HG03575 (cell line): Measurements from ENCODE around the gene ALG2.

Source experiments
- ATAC-seq: cut with Tn5 transposase; IDR thresholded peaks from one replicate; pipeline ENCODE4 v1.9.1; 2021; ENCODE audit not compliant: unreplicated experiment, insufficient number of reproducible peaks, low FRiP score; ENCODE audit errors: extremely low read depth

The ALG2 gene

DNA sequence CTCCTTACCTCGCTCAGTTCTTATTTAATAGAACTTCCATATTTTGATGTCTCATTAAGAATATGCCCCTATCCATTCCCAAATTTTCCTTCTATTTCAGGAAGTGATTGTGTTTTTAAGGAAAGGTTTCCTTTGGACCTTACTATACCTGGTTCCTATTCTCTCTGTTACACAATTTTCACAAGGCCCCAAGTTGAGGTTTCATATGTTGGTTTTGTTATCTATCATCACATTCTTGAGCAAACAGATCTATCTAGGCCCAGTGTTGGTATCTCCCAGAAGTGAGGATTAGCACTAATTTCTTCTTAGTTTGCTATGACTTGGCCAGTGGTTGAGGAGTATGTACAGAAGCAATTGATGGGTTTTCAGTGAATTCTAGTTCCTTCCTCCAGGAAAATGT lies 41.5 kb downstream of the ALG2 start:
- ATAC-seq: no peak

DNA sequence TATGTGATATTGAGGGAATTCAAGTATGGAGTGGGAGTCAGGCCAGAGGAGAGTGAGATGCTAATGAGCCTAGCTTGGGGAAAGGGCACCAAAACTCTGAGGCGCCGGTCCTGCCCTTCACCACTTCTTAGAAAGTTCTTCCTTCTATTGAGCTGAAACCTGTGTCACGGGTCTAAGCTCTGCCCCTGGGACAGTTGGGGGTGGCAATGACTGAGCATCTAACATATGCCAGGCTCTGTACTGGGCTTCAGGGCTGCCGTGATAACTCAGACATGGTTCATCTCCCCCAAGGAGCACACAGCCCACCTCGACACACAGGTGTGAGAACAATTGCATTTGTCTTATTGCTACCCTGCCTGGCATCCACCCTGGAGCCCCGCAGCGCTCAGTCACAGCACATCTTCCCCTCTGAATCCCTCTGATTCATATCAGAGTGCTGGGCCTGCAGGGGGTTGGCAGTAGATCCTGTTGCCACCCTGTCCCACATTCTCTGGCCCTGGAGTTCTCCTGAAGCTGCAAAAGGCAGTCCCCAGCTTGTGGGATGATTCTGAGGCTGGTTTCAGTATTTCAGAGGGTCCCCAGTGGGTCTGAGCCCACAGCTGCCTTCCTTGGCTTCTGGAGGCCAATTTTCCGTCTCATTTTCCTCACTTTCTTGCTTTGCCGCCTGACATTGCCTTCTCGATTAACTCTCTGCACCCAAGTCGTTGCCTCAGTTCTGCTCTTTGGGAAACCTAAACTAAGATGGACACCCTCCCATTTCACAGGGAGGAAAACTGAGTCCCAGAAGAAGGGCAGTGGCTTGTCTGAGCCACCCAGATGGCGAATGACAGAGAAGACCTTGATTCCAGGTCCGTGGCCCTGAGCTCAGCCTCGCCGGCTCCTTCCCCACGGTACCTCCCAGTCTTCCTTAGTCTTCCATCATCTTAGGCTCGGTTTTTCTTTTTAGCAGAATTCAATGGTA lies 42.5 kb downstream of the ALG2 start:
- ATAC-seq: no peak

DNA sequence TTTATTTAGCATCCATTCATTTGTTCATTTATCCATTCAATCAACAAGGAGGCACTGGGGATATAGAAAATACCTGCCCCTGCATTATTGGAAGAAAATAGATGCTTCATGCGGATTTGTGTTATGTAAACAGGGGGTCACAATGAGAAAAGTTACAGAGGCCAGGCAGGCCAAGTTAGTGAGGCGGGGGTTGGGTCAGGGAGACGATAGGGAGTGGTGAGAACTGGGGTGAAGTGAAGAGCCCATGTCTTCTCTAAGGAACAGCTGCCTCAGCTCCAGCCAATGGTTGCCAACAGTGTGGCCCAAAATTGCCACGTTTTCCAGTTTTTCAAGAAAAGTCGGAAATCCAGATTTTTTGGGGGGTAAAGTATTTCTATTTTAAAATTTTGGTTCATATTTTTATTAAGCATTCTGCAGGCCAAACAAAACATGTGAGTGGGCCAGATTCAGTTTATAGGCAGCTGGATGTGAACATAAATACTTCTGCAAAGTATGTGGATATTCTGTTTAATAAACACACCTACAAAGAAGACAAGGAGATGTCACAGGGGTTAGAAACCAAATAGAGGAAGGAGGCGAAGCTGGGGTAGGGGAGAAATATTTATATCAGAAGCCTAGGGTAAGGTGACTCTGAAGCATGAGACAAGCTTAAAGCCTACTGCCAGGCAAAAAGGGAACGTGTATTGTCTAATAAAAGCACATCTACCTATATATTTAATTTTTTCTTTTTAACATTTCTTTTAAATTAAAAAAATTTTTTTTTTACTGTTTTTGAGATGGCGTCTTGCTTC lies 44.0 kb downstream of the ALG2 start:
- ATAC-seq: no peak

DNA sequence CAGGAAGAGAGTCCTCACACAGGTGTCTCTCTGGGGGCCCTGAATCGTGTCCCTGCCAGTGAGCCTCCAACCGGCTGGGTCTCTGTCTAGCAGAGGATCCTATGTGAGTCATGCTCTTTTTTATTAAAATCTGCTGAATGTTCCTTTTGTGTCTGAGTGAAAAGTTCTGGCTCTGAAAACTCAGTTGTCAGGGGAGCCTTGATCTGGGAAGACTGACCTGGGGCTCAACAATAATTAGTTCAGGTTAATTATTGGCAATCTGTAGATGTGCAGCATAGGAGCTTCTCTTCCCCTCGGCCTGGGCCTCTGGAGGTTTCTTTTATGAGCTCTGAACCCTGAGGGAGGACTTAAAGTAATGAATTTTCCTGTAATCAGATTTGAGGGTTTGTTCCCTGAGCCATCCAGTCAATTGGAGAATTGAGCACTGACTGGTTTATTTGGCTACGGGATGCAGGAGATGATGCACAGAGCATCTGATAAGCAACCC lies 45.2 kb downstream of the ALG2 start:
- no peak for ATAC-seq

DNA sequence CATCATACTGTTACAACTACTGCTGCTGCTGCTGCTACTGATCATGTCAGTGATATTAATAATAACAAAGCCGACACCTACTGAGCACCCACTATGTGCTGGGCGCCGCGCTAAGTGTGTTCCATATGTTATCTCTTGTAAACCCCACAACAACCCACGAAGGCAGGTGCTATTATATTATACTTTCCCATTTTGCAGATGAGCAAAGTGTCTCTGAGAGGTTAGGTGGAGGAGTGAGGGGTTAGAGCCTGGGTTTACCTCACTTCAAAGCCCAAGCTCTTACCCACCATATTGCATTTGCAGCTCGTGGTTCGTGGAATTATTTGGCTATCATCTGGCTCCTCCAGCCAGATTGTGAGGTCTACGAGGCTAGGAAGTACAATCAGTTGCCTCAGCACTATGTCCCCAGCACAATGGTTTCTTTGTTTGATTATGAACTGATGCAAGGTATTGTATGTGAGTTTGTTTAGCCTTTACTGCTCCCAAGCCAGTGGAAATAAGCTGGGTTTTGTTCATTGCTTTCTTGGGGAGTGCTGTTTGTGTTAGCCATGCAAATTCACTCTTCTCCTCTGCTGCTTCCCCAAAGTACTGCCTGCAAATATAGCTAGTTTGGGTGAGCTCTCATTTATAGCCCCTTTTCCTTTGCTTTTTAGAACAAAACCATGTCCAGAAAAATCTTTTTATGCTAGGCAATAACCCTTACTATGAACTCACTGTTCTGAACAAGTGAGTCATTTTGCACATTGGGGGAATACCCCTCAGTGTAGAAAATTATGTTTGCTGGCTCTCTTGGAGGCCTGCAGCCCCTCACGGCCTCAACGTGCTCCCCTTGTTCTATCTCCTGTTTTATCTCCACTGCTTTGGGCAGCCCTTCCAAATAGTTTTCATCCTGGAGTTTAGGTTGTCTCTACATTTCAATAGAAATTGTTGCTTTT lies 47.9 kb downstream of the ALG2 start:
- ATAC-seq: no peak

DNA sequence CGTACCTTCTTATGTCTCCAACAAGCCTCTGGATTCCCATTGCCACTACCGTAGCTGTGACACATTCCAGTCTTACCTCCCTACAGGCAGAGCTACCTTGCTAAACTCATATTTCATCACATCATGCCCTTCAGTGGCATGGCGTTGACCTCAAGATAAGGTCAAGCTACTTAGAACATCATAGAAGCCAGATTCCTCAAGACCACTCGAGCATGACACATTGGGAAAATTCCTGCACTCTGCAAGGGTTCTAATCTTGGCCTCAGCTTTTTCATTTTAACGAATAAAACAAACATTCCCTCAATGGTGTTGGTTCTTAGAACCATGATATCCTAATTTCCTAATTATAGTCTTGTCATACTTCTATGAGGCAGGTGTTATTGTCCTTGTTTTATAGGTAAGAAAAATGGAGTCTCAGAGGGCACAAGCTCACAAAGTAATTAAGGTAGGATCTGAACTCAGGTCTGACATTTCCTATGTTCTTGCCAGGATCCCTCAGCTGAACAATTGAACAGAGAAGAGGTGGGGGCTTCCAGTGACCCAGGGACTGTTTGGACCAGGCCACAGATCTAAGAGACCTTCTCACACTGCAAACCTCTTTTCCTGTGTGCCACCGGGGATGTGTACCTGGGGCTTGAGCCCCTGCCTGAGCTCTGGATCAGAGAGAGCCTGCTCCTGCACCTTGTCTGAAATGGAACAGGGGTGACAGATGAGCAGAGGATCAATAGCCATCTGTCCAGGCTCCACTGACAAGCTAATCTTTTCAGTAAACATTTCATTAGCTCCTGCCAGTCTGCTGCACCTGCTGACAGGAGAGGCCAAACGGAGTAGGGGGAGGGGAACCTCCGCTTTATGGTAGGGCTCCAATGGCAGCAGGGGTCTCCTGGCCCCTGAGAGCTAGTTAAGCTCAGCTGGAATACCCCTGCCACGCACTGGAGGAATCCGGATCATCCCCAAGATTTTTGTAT lies 49.3 kb downstream of the ALG2 start:
- ATAC-seq: no peak

DNA sequence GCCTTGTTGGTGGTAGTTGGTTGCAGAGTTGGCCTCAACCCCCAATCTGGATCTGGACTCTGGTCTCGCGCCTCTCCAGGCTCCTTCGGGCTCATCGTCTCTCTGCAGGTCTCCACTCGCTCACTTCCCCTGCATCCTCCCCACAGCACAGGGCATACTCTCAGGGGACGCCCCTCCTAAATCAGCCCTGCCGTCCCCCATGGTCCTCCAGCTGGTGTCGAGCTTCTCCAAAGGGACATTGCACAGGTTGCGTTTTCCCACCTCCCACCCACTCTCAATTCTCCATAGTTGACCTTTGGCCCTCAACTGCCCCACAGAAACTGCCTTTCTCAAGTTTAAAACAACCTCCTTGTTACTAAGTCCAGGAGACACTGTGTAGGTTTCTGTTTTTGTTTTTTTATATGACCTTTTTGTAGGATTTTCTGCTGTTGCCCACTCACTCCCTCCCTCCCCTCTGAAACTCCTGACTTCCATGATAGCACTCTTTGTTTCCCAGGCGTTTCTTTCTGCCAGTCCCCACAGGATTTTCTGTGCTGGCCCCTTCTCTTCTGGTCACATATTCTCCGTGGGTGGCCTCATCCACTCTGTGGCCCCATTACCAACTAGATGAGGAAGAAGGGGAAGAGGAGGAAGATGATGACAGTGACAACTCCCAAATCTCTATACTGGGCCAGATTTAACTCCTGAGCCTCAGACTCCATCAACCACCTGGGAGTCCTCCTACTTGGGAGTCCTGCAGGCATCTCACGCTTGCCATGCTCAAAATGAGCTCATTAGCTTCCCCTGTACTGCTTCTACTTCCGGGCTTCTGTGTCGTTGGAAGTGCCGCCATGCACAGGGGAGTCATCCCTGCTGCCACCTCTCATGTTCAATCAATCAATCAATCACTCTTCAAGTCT lies 50.3 kb downstream of the ALG2 start:
- no peak for ATAC-seq

DNA sequence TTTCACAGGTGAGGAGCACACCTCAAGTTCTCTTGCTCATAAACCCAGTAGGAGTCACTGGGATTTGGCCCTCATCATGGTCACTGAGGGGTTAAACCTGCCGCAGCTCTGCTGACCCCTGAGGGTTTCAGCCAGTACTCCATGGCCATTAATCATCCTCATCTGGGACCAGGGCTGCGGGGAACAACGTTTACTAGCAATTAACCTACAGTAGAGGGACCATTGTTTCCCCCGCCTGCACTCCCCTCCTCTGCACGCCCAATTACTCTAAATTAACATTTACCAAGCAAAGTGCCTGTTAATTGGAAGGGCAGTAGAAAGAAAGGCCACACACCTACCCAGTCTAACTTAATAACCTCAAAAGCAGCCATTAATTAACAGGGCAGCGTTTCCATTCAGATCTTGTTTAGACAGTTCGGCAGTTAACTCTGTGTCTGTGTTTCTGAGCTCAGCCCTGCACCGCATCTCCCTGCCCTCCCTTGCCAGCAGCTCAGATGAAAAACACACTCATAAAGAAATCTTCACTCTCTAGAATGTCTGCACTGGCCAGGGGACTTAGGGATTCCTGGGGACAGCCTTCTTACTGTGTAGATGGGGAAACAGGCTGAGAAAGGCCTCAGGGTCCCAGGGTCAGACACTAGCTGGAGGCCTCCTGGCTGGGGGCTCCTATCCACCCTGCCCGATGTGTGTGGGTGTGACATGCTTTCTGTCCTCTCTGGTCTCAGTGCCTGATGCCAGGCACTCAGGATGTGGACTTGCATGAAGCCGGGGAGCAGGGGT lies 51.6 kb downstream of the ALG2 start:
- ATAC-seq: no peak

DNA sequence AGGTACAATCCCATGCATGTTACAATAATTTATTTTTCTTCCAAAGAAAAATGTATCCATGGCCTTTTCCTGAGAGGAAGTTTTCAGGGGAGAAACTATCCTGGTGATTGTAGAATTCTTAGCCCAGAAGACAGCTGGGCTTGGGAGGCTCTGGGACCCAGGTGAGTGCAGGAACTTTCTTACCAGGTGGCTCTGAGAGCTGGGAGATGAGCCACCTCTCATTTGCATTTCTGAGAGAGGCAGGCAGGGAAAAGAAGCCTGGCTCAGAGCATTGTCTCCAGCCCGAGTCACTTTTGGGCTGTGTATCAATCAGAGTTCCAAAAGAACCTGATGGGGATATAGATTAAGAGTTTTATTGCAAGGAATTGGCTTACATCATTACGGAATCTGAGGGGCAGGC lies 52.7 kb downstream of the ALG2 start:
- ATAC-seq: no peak

DNA sequence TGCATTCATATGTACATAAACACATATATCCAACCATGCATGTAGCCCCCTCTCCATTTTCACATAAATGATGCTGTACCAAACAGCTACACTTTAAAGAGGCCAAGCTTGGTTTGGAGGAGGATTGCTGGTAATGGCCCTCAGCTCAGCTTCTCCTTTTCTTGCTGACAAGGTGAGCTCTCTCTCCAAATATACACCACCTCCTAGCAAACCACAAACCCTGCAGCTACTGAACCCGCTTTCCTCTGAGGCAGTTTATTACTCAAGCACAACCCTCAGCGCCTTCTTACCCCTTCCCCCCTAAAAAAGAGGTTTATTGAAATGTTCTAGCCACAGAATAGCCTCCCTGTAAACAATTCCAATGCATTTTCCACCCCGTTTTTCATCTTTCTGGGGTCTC lies 54.0 kb downstream of the ALG2 start:
- ATAC-seq: no peak

DNA sequence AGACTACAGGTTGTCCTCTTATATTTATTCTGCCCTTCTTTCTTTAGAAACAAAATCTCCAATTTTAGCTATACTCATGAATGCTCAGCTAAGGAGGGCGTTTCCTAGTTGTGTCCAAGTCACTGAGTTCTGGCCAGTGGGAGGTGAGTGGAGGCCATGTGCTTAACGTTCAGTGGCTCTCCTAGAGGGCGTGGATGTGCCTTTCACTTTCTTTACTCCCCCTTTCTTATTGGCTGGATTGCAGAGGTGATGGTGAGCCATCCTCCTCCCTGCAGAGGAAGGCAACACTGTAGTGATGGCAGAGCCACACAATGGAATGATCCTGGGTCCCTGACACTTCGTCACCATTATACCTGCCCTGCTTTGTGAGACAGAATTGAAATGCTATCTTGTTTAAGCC lies 54.6 kb downstream of the ALG2 start:
- no peak for ATAC-seq
